Brain microvascular endothelial cell (primary cell): Measurements from ENCODE around the gene LTBP1.

Experiments used
- DNase-seq: peaks from one replicate; pipeline ENCODE4 v3.0.0-alpha.2; 2020
- H3K27ac ChIP-seq: fragments of 250-450 bp; sonication (Bioruptor Pico); 2 replicates; pipeline ENCODE4 v1.5.1; 2020; ENCODE audit warnings: mild to moderate bottlenecking, moderate library complexity
- H3K27me3 ChIP-seq: fragments of 250-450 bp; sonication (Bioruptor Pico); replicated peaks from 2 replicates; pipeline ENCODE4 v1.5.1; 2020; ENCODE audit warnings: mild to moderate bottlenecking
- H3K36me3 ChIP-seq: fragments of 250-450 bp; sonication (Bioruptor Pico); replicated peaks from 2 replicates; pipeline ENCODE4 v1.5.1; 2020; ENCODE audit warnings: mild to moderate bottlenecking
- H3K4me3 ChIP-seq: 2 replicates; pipeline ENCODE4 v1.5.1; 2011; ENCODE audit warnings: low read depth, mild to moderate bottlenecking, control low read depth, low read length, moderate library complexity
- in situ Hi-C: cut with HindIII; loops from 2 replicates; pipeline ENCODE4 v1.10.0; 2017; ENCODE audit warnings: low sequenced_read_pairs, low pct_ligation_motif_present
- TF ChIP-seq, protein P1 (sequence below): IDR thresholded peaks from 2 replicates; pipeline ENCODE4 v1.5.1; 2011; ENCODE audit warnings: low read depth, mild to moderate bottlenecking, moderate library complexity, low read length, control low read depth, inconsistent platforms; ENCODE audit errors: missing control alignments

The LTBP1 gene

GRCh38 chr2:33180915-33181314 is 234.2 kb downstream of the LTBP1 start:
- Histone ChIP-seq H3K4me3 (no peak overlapping the region), H3K27me3 (no peaks in the 10 kb centered on the region), H3K36me3 (peaks cover 54% of the 10 kb centered on the region), H3K27ac (no peak overlapping the region)
- no peak for DNase-seq
- TF ChIP-seq, protein P1, sequence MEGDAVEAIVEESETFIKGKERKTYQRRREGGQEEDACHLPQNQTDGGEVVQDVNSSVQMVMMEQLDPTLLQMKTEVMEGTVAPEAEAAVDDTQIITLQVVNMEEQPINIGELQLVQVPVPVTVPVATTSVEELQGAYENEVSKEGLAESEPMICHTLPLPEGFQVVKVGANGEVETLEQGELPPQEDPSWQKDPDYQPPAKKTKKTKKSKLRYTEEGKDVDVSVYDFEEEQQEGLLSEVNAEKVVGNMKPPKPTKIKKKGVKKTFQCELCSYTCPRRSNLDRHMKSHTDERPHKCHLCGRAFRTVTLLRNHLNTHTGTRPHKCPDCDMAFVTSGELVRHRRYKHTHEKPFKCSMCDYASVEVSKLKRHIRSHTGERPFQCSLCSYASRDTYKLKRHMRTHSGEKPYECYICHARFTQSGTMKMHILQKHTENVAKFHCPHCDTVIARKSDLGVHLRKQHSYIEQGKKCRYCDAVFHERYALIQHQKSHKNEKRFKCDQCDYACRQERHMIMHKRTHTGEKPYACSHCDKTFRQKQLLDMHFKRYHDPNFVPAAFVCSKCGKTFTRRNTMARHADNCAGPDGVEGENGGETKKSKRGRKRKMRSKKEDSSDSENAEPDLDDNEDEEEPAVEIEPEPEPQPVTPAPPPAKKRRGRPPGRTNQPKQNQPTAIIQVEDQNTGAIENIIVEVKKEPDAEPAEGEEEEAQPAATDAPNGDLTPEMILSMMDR: no peak
- in situ Hi-C loops: no loop called here

DNA sequence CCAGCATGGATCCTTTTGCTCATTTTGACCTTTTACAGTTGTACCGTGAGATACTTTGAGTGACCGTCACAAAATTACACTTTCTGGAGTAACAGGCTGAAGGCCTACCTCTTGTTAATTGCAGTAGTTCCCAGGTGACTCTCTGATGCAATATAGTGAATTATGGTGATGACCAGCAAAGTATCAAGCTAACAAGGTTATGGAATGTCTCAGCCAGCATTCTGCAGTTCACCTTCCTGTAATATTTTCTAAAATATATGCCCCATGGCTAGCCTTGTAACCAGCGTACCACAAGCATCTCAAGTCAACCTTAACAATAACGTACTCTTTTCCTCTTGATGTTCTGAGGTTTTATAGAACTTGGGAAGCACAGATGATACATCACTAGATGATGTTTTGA is 234.7 kb downstream of the LTBP1 start:
- in situ Hi-C loops: no loop called here
- no peak for DNase-seq
- TF ChIP-seq, protein P1: no peak
- Histone ChIP-seq H3K36me3 (peaks cover 55% of the 10 kb centered on the region), H3K4me3 (no peak overlapping the region), H3K27ac (peak overlapping the region; percentile 9), H3K27me3 (no peaks in the 10 kb centered on the region)

DNA sequence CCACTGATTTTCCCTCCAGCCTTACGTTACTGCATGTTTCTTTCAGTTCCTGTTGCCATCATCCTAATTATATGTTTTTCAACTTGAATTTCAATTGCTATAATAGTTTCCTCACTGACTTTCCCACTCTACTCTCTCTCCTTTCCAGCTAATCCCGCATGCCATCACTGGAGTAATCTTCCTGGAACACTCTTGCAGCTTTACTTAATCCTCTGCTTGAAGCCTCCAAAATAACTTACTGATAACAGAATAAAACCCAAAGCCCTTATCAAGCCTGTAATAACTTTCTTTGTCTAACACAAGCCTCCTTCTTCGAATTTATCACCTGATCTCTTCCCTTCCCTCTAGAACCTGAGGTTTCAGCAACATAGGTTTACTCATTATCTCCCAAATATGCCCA is 237.3 kb downstream of the LTBP1 start:
- in situ Hi-C loops: no loop called here
- no peak overlapping the region for H3K4me3 ChIP-seq
- no peaks in the 10 kb centered on the region for H3K27me3 ChIP-seq
- DNase-seq: no peak
- TF ChIP-seq, protein P1: no peak
- H3K36me3 ChIP-seq: peaks cover 67% of the 10 kb centered on the region
- H3K27ac ChIP-seq: no peak overlapping the region

GRCh38 chr2:33186937-33187336 is 240.2 kb downstream of the LTBP1 start:
- no peak for DNase-seq
- in situ Hi-C loops: no loop called here
- Histone ChIP-seq H3K27me3 (no peaks in the 10 kb centered on the region), H3K27ac (no peak overlapping the region), H3K4me3 (no peak overlapping the region), H3K36me3 (peaks cover 76% of the 10 kb centered on the region)
- TF ChIP-seq, protein P1: no peak

- no peaks in the 10 kb centered on the region for H3K27me3 ChIP-seq
- DNase-seq: no peak
- no peak overlapping the region for H3K27ac ChIP-seq
- TF ChIP-seq, protein P1: no peak
- H3K4me3 ChIP-seq: no peak overlapping the region
- in situ Hi-C loops: no loop called here
- H3K36me3 ChIP-seq: peaks cover 77% of the 10 kb centered on the region
These were observed 242.0 kb downstream of the LTBP1 start for GRCh38 chr2:33188799-33189198.

DNA sequence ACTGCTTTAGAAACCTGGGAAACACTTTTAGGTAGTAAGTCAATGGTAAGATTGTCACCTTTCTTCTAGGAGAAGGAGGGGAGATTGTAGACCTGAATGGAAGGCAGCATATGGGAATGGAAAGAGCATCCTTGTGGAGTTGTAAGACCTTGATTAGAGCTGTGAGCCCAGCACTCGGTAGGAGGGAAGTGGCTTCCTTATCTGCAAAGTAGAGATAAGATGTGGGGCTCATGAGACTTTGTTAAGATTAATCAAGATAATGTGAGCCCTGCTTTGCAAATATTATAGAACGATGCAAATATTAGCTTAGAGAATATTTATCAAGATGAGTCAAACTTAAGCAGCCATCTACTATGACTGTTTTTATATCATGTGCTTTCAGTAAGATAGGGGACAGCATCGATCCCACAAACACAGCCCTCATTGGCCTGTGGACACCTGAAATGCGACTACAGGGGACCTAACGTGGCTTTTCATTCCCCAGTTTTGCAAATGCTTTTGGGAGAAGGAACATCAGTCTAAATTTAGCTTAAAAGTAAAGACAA is 243.7 kb downstream of the LTBP1 start:
- DNase-seq: peak; percentile 52

More for the DNA sequence above, 243.7 kb downstream of the LTBP1 start:
- TF ChIP-seq, protein P1: no peak
- H3K27me3 ChIP-seq: no peaks in the 10 kb centered on the region
- no peak overlapping the region for H3K4me3 ChIP-seq
- peak overlapping the region; percentile 27 for H3K27ac ChIP-seq
- in situ Hi-C loops: no loop called here
- H3K36me3 ChIP-seq: peaks cover 81% of the 10 kb centered on the region
